ENCODE results near the gene DLGAP1.

Gene DLGAP1

DNA sequence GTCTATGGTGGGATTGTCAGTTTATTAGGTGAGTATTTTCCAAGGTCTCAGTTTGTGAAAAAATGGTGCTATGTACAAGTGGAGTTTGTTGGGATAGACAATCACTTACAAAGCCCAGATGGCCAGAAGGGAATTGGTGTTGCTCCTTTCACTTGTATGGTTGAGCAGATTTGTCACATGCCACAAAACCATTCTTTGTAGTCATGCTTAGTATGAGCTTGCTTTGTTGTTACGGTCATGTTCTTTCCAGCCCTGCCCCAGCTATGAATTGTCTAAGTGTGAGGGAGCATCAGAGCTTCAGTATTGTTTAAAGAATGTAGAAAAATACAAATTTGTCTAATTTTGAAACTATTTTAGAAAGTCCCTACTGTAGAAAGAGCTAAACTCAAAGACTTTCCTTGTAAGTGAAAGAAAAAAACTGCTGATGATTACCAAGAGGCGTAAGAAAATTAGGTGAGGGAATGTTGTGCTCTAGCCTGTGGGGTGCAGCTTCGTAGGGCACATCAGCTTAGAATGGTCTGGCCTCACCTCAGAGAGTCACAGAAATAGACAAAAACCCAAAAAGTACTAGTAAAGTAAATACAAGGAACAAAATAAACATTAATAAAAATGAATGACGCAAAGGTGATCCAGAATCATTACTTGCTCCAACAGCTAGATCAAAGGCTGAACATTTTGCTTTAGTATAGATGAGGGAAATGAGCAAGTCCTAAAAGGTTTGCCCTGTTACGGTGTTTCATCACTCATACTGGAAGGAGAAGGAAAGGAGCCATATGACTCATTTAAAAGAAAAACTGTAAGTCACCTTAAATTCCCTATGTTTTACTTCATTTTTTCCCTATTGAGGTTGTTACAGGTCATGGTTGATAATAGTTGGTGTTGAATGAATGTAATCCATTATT, 995.9 kb downstream of the DLGAP1 start:
- no peak overlapping the region for H3K27ac ChIP-seq (ENCODE audit: low read depth, low read length)
- H3K9me3 ChIP-seq (ENCODE audit: control insufficient read depth in 1 of 2, low read length in 2 of 2), result no peaks in the 10 kb centered on the region
- peak overlapping the region in 1 of 2 donors; percentile 28 for H3K4me3 ChIP-seq (ENCODE audit: low read depth in 1 of 2, low read length in 2 of 2)
- H3K36me3 ChIP-seq (ENCODE audit: control insufficient read depth in 1 of 2, insufficient read depth in 2 of 2, low read length in 2 of 2), result peaks cover 5 to 19% of the 10 kb centered on the region in 2 donors
- peak overlapping the region; percentile 8 to 15 for H3K9ac ChIP-seq (ENCODE audit: low read depth in 1 of 2, low read length in 2 of 2)
- H3K27me3 ChIP-seq (ENCODE audit: control insufficient read depth in 1 of 2, insufficient read depth in 2 of 2, low read length in 2 of 2), result no peaks in the 10 kb centered on the region
- H3K4me1 ChIP-seq (ENCODE audit: control insufficient read depth in 1 of 2, insufficient read depth in 2 of 2, low read length in 2 of 2), result peaks cover 24 to 49% of the 10 kb centered on the region in 2 donors

DNA sequence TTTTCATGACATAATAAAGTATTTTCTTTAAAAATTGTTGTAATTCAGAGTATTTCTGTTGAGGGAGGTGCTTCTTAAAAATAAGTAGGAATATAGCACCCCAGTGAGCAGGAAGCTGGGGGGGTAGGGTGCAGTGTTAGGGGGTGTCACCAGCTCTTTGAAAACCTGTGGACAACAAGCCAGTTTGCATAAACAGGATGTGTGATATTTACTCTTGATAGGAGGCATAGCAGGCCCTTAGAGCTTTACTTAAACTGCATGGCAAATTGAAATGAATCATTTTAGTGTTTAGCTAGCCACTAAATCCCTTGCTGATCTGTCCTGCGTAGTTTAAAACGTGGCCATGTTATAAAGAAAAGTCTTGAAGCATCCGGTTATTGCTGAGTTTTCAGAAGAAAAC, 996.7 kb downstream of the DLGAP1 start:
- H3K4me1 ChIP-seq (ENCODE audit: control insufficient read depth in 1 of 2, insufficient read depth in 2 of 2, low read length in 2 of 2), result peaks cover 24 to 49% of the 10 kb centered on the region in 2 donors
- peak overlapping the region in 1 of 2 donors; percentile 28 for H3K4me3 ChIP-seq (ENCODE audit: low read depth in 1 of 2, low read length in 2 of 2)
- no peaks in the 10 kb centered on the region for H3K27me3 ChIP-seq (ENCODE audit: control insufficient read depth in 1 of 2, insufficient read depth in 2 of 2, low read length in 2 of 2)
- H3K27ac ChIP-seq (ENCODE audit: low read depth, low read length), result no peak overlapping the region
- peaks cover 5 to 19% of the 10 kb centered on the region in 2 donors for H3K36me3 ChIP-seq (ENCODE audit: control insufficient read depth in 1 of 2, insufficient read depth in 2 of 2, low read length in 2 of 2)
- no peaks in the 10 kb centered on the region for H3K9me3 ChIP-seq (ENCODE audit: control insufficient read depth in 1 of 2, low read length in 2 of 2)
- H3K9ac ChIP-seq (ENCODE audit: low read depth in 1 of 2, low read length in 2 of 2), result peak overlapping the region; percentile 8 to 15

GRCh38 chr18:3457261-3457724, 997.8 kb downstream of the DLGAP1 start:
- H3K9ac ChIP-seq (ENCODE audit: low read depth in 1 of 2, low read length in 2 of 2), result peak overlapping the region; percentile 39 to 99
- H3K27me3 ChIP-seq (ENCODE audit: control insufficient read depth in 1 of 2, insufficient read depth in 2 of 2, low read length in 2 of 2), result no peaks in the 10 kb centered on the region
- H3K36me3 ChIP-seq (ENCODE audit: control insufficient read depth in 1 of 2, insufficient read depth in 2 of 2, low read length in 2 of 2), result peaks cover 5 to 19% of the 10 kb centered on the region in 2 donors
- H3K4me1 ChIP-seq (ENCODE audit: control insufficient read depth in 1 of 2, insufficient read depth in 2 of 2, low read length in 2 of 2), result peaks cover 32 to 57% of the 10 kb centered on the region in 2 donors
- peak overlapping the region; percentile 18 to 23 for H3K4me3 ChIP-seq (ENCODE audit: low read depth in 1 of 2, low read length in 2 of 2)
- H3K27ac ChIP-seq (ENCODE audit: low read depth, low read length), result peak overlapping the region; percentile 89
- no peaks in the 10 kb centered on the region for H3K9me3 ChIP-seq (ENCODE audit: control insufficient read depth in 1 of 2, low read length in 2 of 2)

GRCh38 chr18:3456686-3457069, 998.4 kb downstream of the DLGAP1 start:
- Histone ChIP-seq H3K27me3 (ENCODE audit: control insufficient read depth in 1 of 2, insufficient read depth in 2 of 2, low read length in 2 of 2) (no peaks in the 10 kb centered on the region), H3K9ac (ENCODE audit: low read depth in 1 of 2, low read length in 2 of 2) (peak overlapping the region in 1 of 2 donors; percentile 99)

GRCh38 chr18:3455907-3456685, 999.0 kb downstream of the DLGAP1 start:
- no peaks in the 10 kb centered on the region for H3K27me3 ChIP-seq (ENCODE audit: control insufficient read depth in 1 of 2, insufficient read depth in 2 of 2, low read length in 2 of 2)
- peak overlapping the region; percentile 89 for H3K27ac ChIP-seq (ENCODE audit: low read depth, low read length)
- H3K9ac ChIP-seq (ENCODE audit: low read depth in 1 of 2, low read length in 2 of 2), result peak overlapping the region; percentile 98 to 99
- H3K4me3 ChIP-seq (ENCODE audit: low read depth in 1 of 2, low read length in 2 of 2), result peak overlapping the region; percentile 44 to 92
- peaks cover 32 to 57% of the 10 kb centered on the region in 2 donors for H3K4me1 ChIP-seq (ENCODE audit: control insufficient read depth in 1 of 2, insufficient read depth in 2 of 2, low read length in 2 of 2)
- H3K36me3 ChIP-seq (ENCODE audit: control insufficient read depth in 1 of 2, insufficient read depth in 2 of 2, low read length in 2 of 2), result peaks cover 4 to 15% of the 10 kb centered on the region in 2 donors
- no peaks in the 10 kb centered on the region for H3K9me3 ChIP-seq (ENCODE audit: control insufficient read depth in 1 of 2, low read length in 2 of 2)

More at GRCh38 chr18:3456686-3457069, 998.4 kb downstream of the DLGAP1 start:
- peak overlapping the region; percentile 89 for H3K27ac ChIP-seq (ENCODE audit: low read depth, low read length)
- peaks cover 32 to 57% of the 10 kb centered on the region in 2 donors for H3K4me1 ChIP-seq (ENCODE audit: control insufficient read depth in 1 of 2, insufficient read depth in 2 of 2, low read length in 2 of 2)
- peak overlapping the region in 1 of 2 donors; percentile 92 for H3K4me3 ChIP-seq (ENCODE audit: low read depth in 1 of 2, low read length in 2 of 2)
- H3K36me3 ChIP-seq (ENCODE audit: control insufficient read depth in 1 of 2, insufficient read depth in 2 of 2, low read length in 2 of 2), result peaks cover 5 to 15% of the 10 kb centered on the region in 2 donors
- no peaks in the 10 kb centered on the region for H3K9me3 ChIP-seq (ENCODE audit: control insufficient read depth in 1 of 2, low read length in 2 of 2)

- peak overlapping the region; percentile 89 for H3K27ac ChIP-seq (ENCODE audit: low read depth, low read length)
These were observed 999.9 kb downstream of the DLGAP1 start for GRCh38 chr18:3455090-3455635.

DNA sequence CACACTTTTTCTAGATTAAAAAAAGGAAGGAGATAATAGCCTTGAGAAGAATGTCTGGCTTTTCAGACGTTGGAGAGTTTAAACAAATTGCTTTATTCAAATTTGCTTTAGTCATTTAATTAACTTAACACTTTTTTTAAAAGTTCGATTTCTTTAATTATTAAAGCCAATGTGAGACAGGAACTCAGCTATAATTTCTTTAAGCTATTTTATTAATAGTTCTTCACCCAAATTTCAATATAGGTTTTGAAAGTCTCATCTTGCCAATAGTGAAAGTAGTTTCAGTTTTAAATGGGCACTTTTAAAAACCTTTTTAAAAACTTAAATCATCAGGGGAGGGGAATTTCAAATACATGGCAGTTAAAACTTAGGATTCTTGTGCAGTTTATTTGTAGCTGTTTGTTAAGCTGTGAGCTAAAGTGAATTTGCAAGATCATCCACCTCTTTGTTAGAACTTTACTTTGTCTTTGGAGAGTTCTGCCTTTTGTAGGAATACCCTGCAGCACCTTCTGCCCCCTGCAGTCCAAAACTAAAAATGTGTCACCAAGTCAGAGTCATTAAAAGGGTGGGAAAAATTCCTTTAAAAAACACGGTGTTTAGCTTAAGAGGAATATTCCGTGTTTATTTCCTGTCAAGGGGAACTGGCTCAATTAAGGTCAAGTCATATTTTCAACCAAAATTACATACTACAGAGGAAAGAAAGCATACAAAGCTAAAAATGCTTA, 1000.6 kb downstream of the DLGAP1 start:
- H3K36me3 ChIP-seq (ENCODE audit: control insufficient read depth in 1 of 2, insufficient read depth in 2 of 2, low read length in 2 of 2), result peaks cover 0 to 15% of the 10 kb centered on the region in 2 donors
- peak overlapping the region; percentile 98 to 99 for H3K9ac ChIP-seq (ENCODE audit: low read depth in 1 of 2, low read length in 2 of 2)
- H3K4me1 ChIP-seq (ENCODE audit: control insufficient read depth in 1 of 2, insufficient read depth in 2 of 2, low read length in 2 of 2), result peaks cover 32 to 56% of the 10 kb centered on the region in 2 donors
- no peaks in the 10 kb centered on the region for H3K27me3 ChIP-seq (ENCODE audit: control insufficient read depth in 1 of 2, insufficient read depth in 2 of 2, low read length in 2 of 2)
- no peaks in the 10 kb centered on the region for H3K9me3 ChIP-seq (ENCODE audit: control insufficient read depth in 1 of 2, low read length in 2 of 2)
- peak overlapping the region; percentile 92 to 93 for H3K4me3 ChIP-seq (ENCODE audit: low read depth in 1 of 2, low read length in 2 of 2)
- H3K27ac ChIP-seq (ENCODE audit: low read depth, low read length), result peak overlapping the region; percentile 46

More at GRCh38 chr18:3455090-3455635, 999.9 kb downstream of the DLGAP1 start:
- Histone ChIP-seq H3K4me1 (ENCODE audit: control insufficient read depth in 1 of 2, insufficient read depth in 2 of 2, low read length in 2 of 2) (peaks cover 32 to 57% of the 10 kb centered on the region in 2 donors), H3K4me3 (ENCODE audit: low read depth in 1 of 2, low read length in 2 of 2) (peak overlapping the region; percentile 92 to 93), H3K27me3 (ENCODE audit: control insufficient read depth in 1 of 2, insufficient read depth in 2 of 2, low read length in 2 of 2) (no peaks in the 10 kb centered on the region), H3K36me3 (ENCODE audit: control insufficient read depth in 1 of 2, insufficient read depth in 2 of 2, low read length in 2 of 2) (peaks cover 0 to 15% of the 10 kb centered on the region in 2 donors), H3K9ac (ENCODE audit: low read depth in 1 of 2, low read length in 2 of 2) (peak overlapping the region; percentile 98 to 99), H3K9me3 (ENCODE audit: control insufficient read depth in 1 of 2, low read length in 2 of 2) (no peaks in the 10 kb centered on the region)

- no peaks in the 10 kb centered on the region for H3K9me3 ChIP-seq (ENCODE audit: control insufficient read depth in 1 of 2, low read length in 2 of 2)
- no peaks in the 10 kb centered on the region for H3K27me3 ChIP-seq (ENCODE audit: control insufficient read depth in 1 of 2, insufficient read depth in 2 of 2, low read length in 2 of 2)
- H3K4me3 ChIP-seq (ENCODE audit: low read depth in 1 of 2, low read length in 2 of 2), result peak overlapping the region; percentile 92 to 93
- H3K4me1 ChIP-seq (ENCODE audit: control insufficient read depth in 1 of 2, insufficient read depth in 2 of 2, low read length in 2 of 2), result peaks cover 30 to 48% of the 10 kb centered on the region in 2 donors
- peak overlapping the region; percentile 98 to 99 for H3K9ac ChIP-seq (ENCODE audit: low read depth in 1 of 2, low read length in 2 of 2)
- peak overlapping the region; percentile 99 for H3K27ac ChIP-seq (ENCODE audit: low read depth, low read length)
- H3K36me3 ChIP-seq (ENCODE audit: control insufficient read depth in 1 of 2, insufficient read depth in 2 of 2, low read length in 2 of 2), result peaks cover 0 to 13% of the 10 kb centered on the region in 2 donors
These were observed 1001.4 kb downstream of the DLGAP1 start for GRCh38 chr18:3453540-3454364.

All from duodenal mucosa (tissue), 2 donors.